GM12878 (cell line): ENCODE data around the gene AVPR1B.

Experiments
- DPF2 ChIP-seq: fragments of 450-650 bp; IDR thresholded peaks from 2 replicates; pipeline ENCODE4 v1.6.1; 2017; ENCODE audit warnings: mild to moderate bottlenecking
- EZH2 ChIP-seq: IDR thresholded peaks from 2 replicates; pipeline ENCODE4 v1.6.1; 2012; ENCODE audit warnings: low read depth, mild to moderate bottlenecking, control low read depth, inconsistent platforms, low read length, borderline replicate concordance; ENCODE audit not compliant: control insufficient read depth
- IRF3 ChIP-seq: fragments of 450-650 bp; IDR thresholded peaks from 2 replicates; pipeline ENCODE4 v1.6.1; 2014; ENCODE audit warnings: mild to moderate bottlenecking
- MTA3 ChIP-seq: IDR thresholded peaks from 2 replicates; pipeline ENCODE4 v1.6.1; 2012; ENCODE audit warnings: low read length, inconsistent platforms, borderline replicate concordance
- POLR2A ChIP-seq: IDR thresholded peaks from 2 replicates; pipeline ENCODE4 v1.6.1; 2011; ENCODE audit warnings: low read depth, mild to moderate bottlenecking, low read length
- RCOR1 ChIP-seq: conservative IDR thresholded peaks from 2 replicates; pipeline ENCODE4 v1.6.1; 2012; ENCODE audit warnings: low read depth, low read length, improper control_type of control experiment
- SIN3A ChIP-seq: IDR thresholded peaks from 2 replicates; pipeline ENCODE4 v1.6.1; 2012; ENCODE audit warnings: low read depth, low read length, improper control_type of control experiment
- SIX5 ChIP-seq: IDR thresholded peaks from 2 replicates; pipeline ENCODE4 v1.6.1; 2011; ENCODE audit warnings: mild to moderate bottlenecking, low read depth, low read length, moderate library complexity; ENCODE audit not compliant: severe bottlenecking
- SP1 ChIP-seq: IDR thresholded peaks from one replicate; pipeline ENCODE4 v1.6.1; 2011; ENCODE audit warnings: low read depth, low read length
- SREBF2 ChIP-seq: IDR thresholded peaks from 2 replicates; pipeline ENCODE4 v1.6.1; 2012; ENCODE audit warnings: mild to moderate bottlenecking, low read length
- YY1 ChIP-seq: IDR thresholded peaks from 2 replicates; pipeline ENCODE4 v1.6.1; 2011; ENCODE audit warnings: low read depth, mild to moderate bottlenecking, low read length
- ZZZ3 ChIP-seq: IDR thresholded peaks from 2 replicates; pipeline ENCODE4 v1.6.1; 2011; ENCODE audit warnings: low read depth; ENCODE audit not compliant: control insufficient read depth, insufficient read length
- TF ChIP-seq, protein P1 (sequence below), 3 experiments: IDR thresholded peaks in 2 of 3; conservative IDR thresholded peaks in 1 of 3; 2 replicates each; pipeline ENCODE4 v1.5.1; 2011; ENCODE audit warnings: low read depth in 3 of 3, low read length in 3 of 3, mild to moderate bottlenecking in 3 of 3, control low read depth in 2 of 3, moderate library complexity in 2 of 3, inconsistent platforms in 1 of 3, mixed read lengths in 1 of 3; ENCODE audit not compliant: control insufficient read depth in 2 of 3, insufficient read depth in 1 of 3; ENCODE audit errors: extremely low read depth in 1 of 3

DNA sequence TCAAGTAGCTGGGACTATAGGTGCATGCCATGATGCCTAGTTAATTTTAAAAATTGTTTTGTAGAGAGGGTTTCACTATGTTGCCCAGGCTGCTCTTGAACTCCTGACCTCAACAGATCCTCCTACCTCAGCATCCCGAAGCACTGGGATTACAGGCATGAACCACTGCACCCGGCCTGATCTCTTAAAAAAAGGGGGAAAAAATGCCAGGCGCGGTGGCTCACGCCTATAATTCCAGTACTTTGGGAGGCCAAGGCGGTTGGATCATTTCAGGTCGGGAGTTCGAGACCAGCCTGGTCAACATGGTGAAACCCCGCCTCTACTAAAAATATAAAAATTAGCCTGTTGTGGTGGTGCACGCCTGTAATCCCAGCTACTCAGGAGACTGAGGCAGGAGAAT is 13.2 kb downstream of the AVPR1B start:
- TF ChIP-seq SIX5 (no peak), SIN3A (no peak), EZH2 (no peak), RCOR1 (no peak), DPF2 (no peak), ZZZ3 (no peak), SREBF2 (no peak), MTA3 (no peak), IRF3 (no peak), POLR2A (no peak), SP1 (no peak), YY1 (no peak)
- TF ChIP-seq, protein P1, sequence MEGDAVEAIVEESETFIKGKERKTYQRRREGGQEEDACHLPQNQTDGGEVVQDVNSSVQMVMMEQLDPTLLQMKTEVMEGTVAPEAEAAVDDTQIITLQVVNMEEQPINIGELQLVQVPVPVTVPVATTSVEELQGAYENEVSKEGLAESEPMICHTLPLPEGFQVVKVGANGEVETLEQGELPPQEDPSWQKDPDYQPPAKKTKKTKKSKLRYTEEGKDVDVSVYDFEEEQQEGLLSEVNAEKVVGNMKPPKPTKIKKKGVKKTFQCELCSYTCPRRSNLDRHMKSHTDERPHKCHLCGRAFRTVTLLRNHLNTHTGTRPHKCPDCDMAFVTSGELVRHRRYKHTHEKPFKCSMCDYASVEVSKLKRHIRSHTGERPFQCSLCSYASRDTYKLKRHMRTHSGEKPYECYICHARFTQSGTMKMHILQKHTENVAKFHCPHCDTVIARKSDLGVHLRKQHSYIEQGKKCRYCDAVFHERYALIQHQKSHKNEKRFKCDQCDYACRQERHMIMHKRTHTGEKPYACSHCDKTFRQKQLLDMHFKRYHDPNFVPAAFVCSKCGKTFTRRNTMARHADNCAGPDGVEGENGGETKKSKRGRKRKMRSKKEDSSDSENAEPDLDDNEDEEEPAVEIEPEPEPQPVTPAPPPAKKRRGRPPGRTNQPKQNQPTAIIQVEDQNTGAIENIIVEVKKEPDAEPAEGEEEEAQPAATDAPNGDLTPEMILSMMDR (IDR thresholded peaks at IDR 0.05 in 2 of 3, conservative IDR thresholded peaks at IDR 0.05 in 1 of 3; ENCODE audit: control insufficient read depth in 2 of 3, extremely low read depth in 1 of 3, insufficient read depth in 1 of 3, low read depth in 3 of 3, low read length in 3 of 3): no peak
